OCI-LY7 (cell line): ENCODE results near the gene CNPY2. TPM values are rescaled to one million over a fixed set of nuclear protein-coding genes. Genes with fewer than 3 reads are reported as not detected.
"Not testable (repeated sequence)": the region's sequence is repeated elsewhere in the genome, so short reads cannot be mapped to it uniquely, and the experiment has no call there.

ENCODE experiments used
- BruUV-seq: library from RNA; stranded (reverse); fragments of 400-500 nt; replicated peaks from 2 replicates; lab custom pipeline; 2021; lab: Mats Ljungman, UMichigan
- CTCF ChIA-PET: fragments of 300-600 bp; sonication (Branson Sonifier 250); formaldehyde crosslinking; loops from one replicate; lab custom pipeline; 2022; ENCODE audit warnings: antibody characterized with exemption; ENCODE audit not compliant: unreplicated experiment; lab: Charles Lee
- POLR2A ChIA-PET: fragments of 300-600 bp; sonication (Branson Sonifier 250); formaldehyde crosslinking; loops from one replicate; lab custom pipeline; 2022; ENCODE audit warnings: antibody characterized with exemption; lab: Charles Lee
- DNase-seq: peaks from one replicate; pipeline ENCODE4 v3.0.0-alpha.2; 2015; ENCODE audit warnings: low spot score
- H2AFZ ChIP-seq: fragments of 200-600 bp; sonication (generic), shearing (Covaris generic); 2 replicates; pipeline ENCODE4 v1.6.1; 2014; ENCODE audit warnings: mild to moderate bottlenecking, antibody characterized with exemption, low read length, moderate library complexity
- H3K27ac ChIP-seq: fragments of 200-600 bp; sonication (generic); 2 replicates; pipeline ENCODE4 v1.5.1; 2014; ENCODE audit warnings: mixed run types, low read depth, mild to moderate bottlenecking, moderate library complexity, low read length, inconsistent platforms; ENCODE audit not compliant: poor library complexity, severe bottlenecking
- H3K36me3 ChIP-seq: fragments of 200-600 bp; sonication (generic); 2 replicates; pipeline ENCODE4 v1.6.1; 2014; ENCODE audit warnings: mild to moderate bottlenecking, antibody characterized with exemption, low read length, moderate library complexity, mixed read lengths; ENCODE audit not compliant: insufficient read depth
- H3K4me1 ChIP-seq: fragments of 200-600 bp; sonication (generic); 2 replicates; pipeline ENCODE4 v1.5.1; 2014; ENCODE audit warnings: mild to moderate bottlenecking, low read length; ENCODE audit not compliant: insufficient read depth, poor library complexity, severe bottlenecking
- H3K4me2 ChIP-seq: fragments of 200-600 bp; sonication (generic); 2 replicates; pipeline ENCODE4 v1.6.1; 2014; ENCODE audit warnings: mild to moderate bottlenecking, low read length
- H3K4me3 ChIP-seq: fragments of 200-600 bp; sonication (generic); 2 replicates; pipeline ENCODE4 v1.5.1; 2014; ENCODE audit warnings: mild to moderate bottlenecking, low read depth, low read length; ENCODE audit not compliant: poor library complexity, severe bottlenecking
- H3K79me2 ChIP-seq: fragments of 200-600 bp; sonication (generic); 2 replicates; pipeline ENCODE4 v1.6.1; 2016; ENCODE audit warnings: low read depth, mild to moderate bottlenecking, low read length, moderate library complexity, mixed read lengths; ENCODE audit not compliant: insufficient read depth
- H3K9me2 ChIP-seq: fragments of 200-600 bp; sonication (generic); 2 replicates; pipeline ENCODE4 v1.6.1; 2016; ENCODE audit warnings: mild to moderate bottlenecking, low read length, mixed read lengths; ENCODE audit not compliant: insufficient read depth
- H3K9me3 ChIP-seq: fragments of 200-600 bp; sonication (generic); 2 replicates; pipeline ENCODE4 v1.6.1; 2014; ENCODE audit warnings: mild to moderate bottlenecking, mixed run types, low read length, mixed read lengths
- H4K20me1 ChIP-seq: fragments of 200-600 bp; sonication (generic); 2 replicates; pipeline ENCODE4 v1.6.1; 2014; ENCODE audit warnings: mild to moderate bottlenecking, antibody characterized with exemption, low read length, moderate library complexity, mixed read lengths; ENCODE audit not compliant: insufficient read depth
- CTCF ChIP-seq: fragments of 200-600 bp; sonication (generic); conservative IDR thresholded peaks from 2 replicates; pipeline ENCODE4 v1.5.1; 2014; ENCODE audit warnings: mild to moderate bottlenecking, antibody characterized with exemption, low read length, moderate library complexity, mixed read lengths
- EZH2phosphoT487 ChIP-seq: fragments of 200-600 bp; sonication (generic); IDR thresholded peaks from 2 replicates; pipeline ENCODE4 v1.6.1; 2018; ENCODE audit warnings: low read depth, borderline replicate concordance, mild to moderate bottlenecking, mixed run types, antibody characterized with exemption, low read length, moderate library complexity, mixed read lengths
- intact Hi-C: fragments of 100-400 bp; cut with micrococcal nuclease; formaldehyde crosslinking; loops from one replicate; pipeline ENCODE4 v1.10.0; 2022; ENCODE audit not compliant: unreplicated experiment
- total RNA-seq, 2 experiments: library from RNA; depleted of rRNA in 1 of 2; stranded (reverse); fragments of >200 nt in 1 of 2; shearing (Covaris generic) in 1 of 2; gene quantifications; 2 replicates each; pipeline ENCODE4 v1.2.3, GENCODE V29; 2014 to 2022

Gene CNPY2
- total RNA-seq, 2 experiments from 2014 or later = 75.5 to 85.5 TPM

DNA sequence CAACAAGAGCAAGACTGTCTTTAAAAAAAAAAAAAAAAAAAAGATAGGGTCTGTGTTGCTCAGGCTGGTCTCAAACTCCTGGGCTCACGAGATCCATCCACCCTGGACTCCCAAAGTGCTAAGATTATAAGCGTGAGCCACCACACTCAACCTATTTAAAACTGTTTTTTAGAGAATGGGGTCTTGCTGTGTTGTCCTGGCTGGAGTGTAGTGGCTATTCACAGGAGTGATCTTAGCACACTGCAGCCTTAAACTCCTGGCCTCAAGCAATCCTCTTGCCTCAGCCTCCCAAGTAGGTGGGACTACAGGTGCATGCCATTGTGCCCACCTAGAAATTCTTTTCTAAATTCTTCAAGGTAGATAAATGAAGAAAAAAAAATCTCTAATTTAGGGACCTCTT is 41.5 kb downstream of the CNPY2 start:
- Histone ChIP-seq H3K4me2 (no peak overlapping the region), H3K9me2 (no peaks in the 10 kb centered on the region), H3K79me2 (no peaks in the 10 kb centered on the region), H3K9me3 (no peaks in the 10 kb centered on the region), H3K36me3 (peaks cover 93% of the 10 kb centered on the region), H4K20me1 (no peaks in the 10 kb centered on the region), H3K27ac (no peak overlapping the region), H2AFZ (no peak overlapping the region), H3K4me3 (no peak overlapping the region), H3K4me1 (no peaks in the 10 kb centered on the region)
- no peak for DNase-seq
- ChIA-PET CTCF (no interaction called here), POLR2A (no interaction called here)
- intact Hi-C loops = no loop called here
- no peak for TF ChIP-seq CTCF
- no peak for TF ChIP-seq EZH2phosphoT487
- no TSS peak for BruUV-seq

DNA sequence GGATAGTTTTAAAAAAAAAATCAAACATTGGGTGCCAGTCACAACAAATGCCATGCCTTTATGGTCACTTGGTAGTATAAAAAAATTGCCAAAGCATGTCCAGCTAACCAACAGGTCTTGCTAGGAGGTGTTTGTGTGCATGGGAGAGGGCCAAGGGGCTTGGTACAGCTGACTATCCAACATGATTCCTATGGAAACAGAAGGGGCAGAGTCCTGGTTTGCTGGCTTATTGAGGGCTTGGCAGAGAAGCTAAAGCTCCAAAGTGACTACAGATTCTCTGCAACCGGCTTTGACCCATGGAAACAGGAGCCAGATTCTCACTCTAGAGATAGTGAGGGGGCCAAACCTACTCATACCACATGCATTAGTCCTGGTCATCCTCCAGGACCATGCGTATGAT is 43.3 kb downstream of the CNPY2 start:
- H3K79me2 ChIP-seq, CTCF ChIA-PET, H3K4me2 ChIP-seq, BruUV-seq, H3K9me3 ChIP-seq, H3K27ac ChIP-seq, H3K4me3 ChIP-seq, DNase-seq, H2AFZ ChIP-seq, H3K4me1 ChIP-seq, intact Hi-C loops, H3K9me2 ChIP-seq, H4K20me1 ChIP-seq: not testable (repeated sequence)
- H3K36me3 ChIP-seq = peaks cover 75% of the 10 kb centered on the region
- POLR2A ChIA-PET = interaction anchor here (0.7 kb wide), 1 partner anchor 198 kb away, joined by 4 read pairs; no protein-coding TSS in a partner anchor

GRCh38 chr12:56271031-56271430 is 44.8 kb downstream of the CNPY2 start:
- BruUV-seq = no TSS peak
- Histone ChIP-seq H3K4me2 (no peak overlapping the region), H3K9me2 (no peaks in the 10 kb centered on the region), H3K27ac (no peak overlapping the region), H3K79me2 (no peaks in the 10 kb centered on the region), H3K4me3 (no peak overlapping the region), H3K9me3 (no peaks in the 10 kb centered on the region), H4K20me1 (no peaks in the 10 kb centered on the region), H3K4me1 (peaks cover 12% of the 10 kb centered on the region), H3K36me3 (peaks cover 63% of the 10 kb centered on the region), H2AFZ (no peak overlapping the region)
- TF ChIP-seq CTCF (peak; percentile 82), EZH2phosphoT487 (no peak)
- DNase-seq = peak; percentile 51
- intact Hi-C loops = no loop called here
- ChIA-PET CTCF (no interaction called here), POLR2A (no interaction called here)
